Thyroid gland (tissue), 4 donors: ENCODE results near the gene TMEM254. TPM values are rescaled to one million over a fixed set of nuclear protein-coding genes. Genes with fewer than 3 reads are reported as not detected.

ENCODE experiments used
- DNase-seq, 2 donors: peaks; one replicate each; pipeline ENCODE4 v3.0.0-alpha.2; 2019
- H3K27ac ChIP-seq, 3 donors: fragments of 200-600 bp; sonication (generic); 1 replicate in 2 of 3; 2 replicates in 1 of 3; pipeline ENCODE4 v1.5.1; 2016 to 2019; ENCODE audit warnings: mild to moderate bottlenecking in 1 of 3, moderate library complexity in 1 of 3
- H3K27me3 ChIP-seq: fragments of 200-600 bp; sonication (generic); one replicate; pipeline ENCODE4 v1.5.1; 2019
- H3K36me3 ChIP-seq, 2 donors: fragments of 200-600 bp; sonication (generic); one replicate each; pipeline ENCODE4 v1.5.1; 2016 to 2019
- H3K4me1 ChIP-seq, 2 donors: fragments of 200-600 bp; sonication (generic); one replicate each; pipeline ENCODE4 v1.5.1; 2017 to 2019
- H3K4me3 ChIP-seq, 3 donors: fragments of 200-600 bp; sonication (generic); replicated peaks in 1 of 3; 1 replicate in 2 of 3; 2 replicates in 1 of 3; pipeline ENCODE4 v1.5.1; 2016; ENCODE audit warnings: mild to moderate bottlenecking in 1 of 3
- H3K9me3 ChIP-seq: fragments of 200-600 bp; sonication (generic); one replicate; pipeline ENCODE4 v1.5.1; 2017
- CTCF ChIP-seq, 6 experiments: fragments of 200-600 bp in 3 of 6; fragments of 450-650 bp in 3 of 6; sonication (generic) in 3 of 6; IDR thresholded peaks; one replicate each; pipeline ENCODE4 v1.5.1; 2016 to 2019; ENCODE audit warnings: antibody characterized with exemption in 6 of 6, mild to moderate bottlenecking in 2 of 6, inconsistent platforms in 1 of 6, moderate library complexity in 1 of 6
- POLR2A ChIP-seq, 2 donors: fragments of 450-650 bp; IDR thresholded peaks; one replicate each; pipeline ENCODE4 v1.6.1; 2017; ENCODE audit warnings: antibody characterized with exemption in 2 of 2, mild to moderate bottlenecking in 2 of 2, moderate library complexity in 1 of 2
- WGBS, 2 donors: methylation state at CpG; one replicate each; pipeline ENCODE4 v1.1.5; 2017; 5-methylcytosine and 5-hydroxymethylcytosine counted together
- intact Hi-C: fragments of 100-400 bp; cut with DNase I; formaldehyde crosslinking; loops from one replicate; pipeline ENCODE4 v1.15.1; 2023
- total RNA-seq, 4 donors: library from RNA; depleted of rRNA; stranded (reverse); fragments of >200 nt; gene quantifications; one replicate each; pipeline ENCODE4 v1.2.3, GENCODE V29; 2016

Gene TMEM254
- total RNA-seq, 4 donors from 2014 or later, result 12.2 to 25.0 (median 19.8) TPM

GRCh38 chr10:80110986-80111385, 32.5 kb downstream of the TMEM254 start:
- Histone ChIP-seq H3K9me3 (no peaks in the 10 kb centered on the region), H3K4me1 (no peaks in the 10 kb centered on the region), H3K36me3 (no peaks in the 10 kb centered on the region), H3K27ac (no peak overlapping the region), H3K27me3 (no peaks in the 10 kb centered on the region), H3K4me3 (no peak overlapping the region)
- 81 to 92% methylated on average over 1 of the region's 1 CpG for WGBS, 2 donors
- intact Hi-C loops, result no loop called here
- TF ChIP-seq POLR2A (IDR thresholded peaks at IDR 0.05) (no peak), CTCF (IDR thresholded peaks at IDR 0.05) (no peak)
- no peak for DNase-seq

GRCh38 chr10:80118669-80119068, 40.2 kb downstream of the TMEM254 start:
- intact Hi-C loops, result no loop called here
- H3K27me3 ChIP-seq, result no peaks in the 10 kb centered on the region
- no peak overlapping the region for H3K4me3 ChIP-seq
- TF ChIP-seq CTCF (IDR thresholded peaks at IDR 0.05), result no peak
- no peak for TF ChIP-seq POLR2A (IDR thresholded peaks at IDR 0.05)
- DNase-seq, result no peak
- H3K27ac ChIP-seq, result no peak overlapping the region
- H3K9me3 ChIP-seq, result no peaks in the 10 kb centered on the region
- no peaks in the 10 kb centered on the region for H3K4me1 ChIP-seq
- H3K36me3 ChIP-seq, result no peaks in the 10 kb centered on the region
- 78 to 79% methylated on average over 4 of the region's 4 CpGs for WGBS, 2 donors

- Histone ChIP-seq H3K9me3 (no peaks in the 10 kb centered on the region), H3K27me3 (no peaks in the 10 kb centered on the region), H3K27ac (no peak overlapping the region), H3K4me1 (no peaks in the 10 kb centered on the region), H3K4me3 (no peak overlapping the region), H3K36me3 (no peaks in the 10 kb centered on the region)
- no peak for TF ChIP-seq CTCF (IDR thresholded peaks at IDR 0.05)
- no peak for TF ChIP-seq POLR2A (IDR thresholded peaks at IDR 0.05)
- DNase-seq, result no peak
- intact Hi-C loops, result no loop called here
Observed at GRCh38 chr10:80122110-80122710, 43.7 kb downstream of the TMEM254 start.

- intact Hi-C loops, result no loop called here
- H3K9me3 ChIP-seq, result no peaks in the 10 kb centered on the region
- TF ChIP-seq CTCF (IDR thresholded peaks at IDR 0.05) (no peak), POLR2A (IDR thresholded peaks at IDR 0.05) (no peak)
- WGBS, 2 donors, result 55 to 77% methylated on average over 2 of the region's 2 CpGs
- no peak overlapping the region for H3K4me3 ChIP-seq
- no peak overlapping the region for H3K27ac ChIP-seq
- no peaks in the 10 kb centered on the region for H3K27me3 ChIP-seq
- H3K36me3 ChIP-seq, result no peaks in the 10 kb centered on the region
- DNase-seq, result no peak
- no peaks in the 10 kb centered on the region for H3K4me1 ChIP-seq
Observed at GRCh38 chr10:80122746-80123145, 44.3 kb downstream of the TMEM254 start.

GRCh38 chr10:80126876-80127275, 48.4 kb downstream of the TMEM254 start:
- Histone ChIP-seq H3K4me1 (no peaks in the 10 kb centered on the region), H3K36me3 (no peaks in the 10 kb centered on the region), H3K27ac (no peak overlapping the region), H3K4me3 (no peak overlapping the region), H3K27me3 (no peaks in the 10 kb centered on the region), H3K9me3 (no peaks in the 10 kb centered on the region)
- intact Hi-C loops, result no loop called here
- TF ChIP-seq CTCF (IDR thresholded peaks at IDR 0.05) (no peak), POLR2A (IDR thresholded peaks at IDR 0.05) (no peak)
- WGBS, 2 donors, result 55 to 71% methylated on average over 4 of the region's 4 CpGs
- DNase-seq, result no peak
